Neural cell (in vitro differentiated cells): Measurements from ENCODE around the gene GNG4. TPM values are rescaled to one million over a fixed set of nuclear protein-coding genes. Genes with fewer than 3 reads are reported as not detected.

Source experiments
- H2AFZ ChIP-seq: fragments of 200-600, 300-800 bp; sonication (generic), shearing (Covaris generic); 2 replicates; pipeline ENCODE4 v1.6.0; 2014; ENCODE audit warnings: low read depth, mild to moderate bottlenecking, antibody characterized with exemption, low read length, moderate library complexity
- H3F3A ChIP-seq: fragments of 200-600 bp; shearing (Covaris generic); 2 replicates; pipeline ENCODE4 v1.6.1; 2016; ENCODE audit warnings: mild to moderate bottlenecking, moderate library complexity, mixed read lengths, antibody characterized with exemption, low read length; ENCODE audit not compliant: insufficient read depth, poor library complexity, severe bottlenecking
- H3K27ac ChIP-seq: fragments of 200-600, 300-800 bp; sonication (generic), shearing (Covaris generic); 2 replicates; pipeline ENCODE4 v1.5.1; 2014; ENCODE audit warnings: mild to moderate bottlenecking, low read length, moderate library complexity
- H3K27me3 ChIP-seq: fragments of 300-800, 200-600 bp; sonication (generic), shearing (Covaris generic); 2 replicates; pipeline ENCODE4 v1.6.0; 2014; ENCODE audit warnings: mild to moderate bottlenecking, low read depth, low read length, moderate library complexity; ENCODE audit not compliant: insufficient read depth
- H3K36me3 ChIP-seq: fragments of 300-800, 200-600 bp; sonication (generic), shearing (Covaris generic); 2 replicates; pipeline ENCODE4 v1.5.1; 2014; ENCODE audit warnings: mild to moderate bottlenecking, antibody characterized with exemption, low read length, moderate library complexity; ENCODE audit not compliant: insufficient read depth
- H3K4me2 ChIP-seq: fragments of 300-800, 200-600 bp; sonication (generic), shearing (Covaris generic); 2 replicates; pipeline ENCODE4 v1.6.0; 2014; ENCODE audit warnings: mild to moderate bottlenecking, low read length
- H3K4me3 ChIP-seq: fragments of 300-800, 200-600 bp; sonication (generic), shearing (Covaris generic); 2 replicates; pipeline ENCODE4 v1.5.1; 2014; ENCODE audit warnings: mild to moderate bottlenecking, low read length, moderate library complexity
- H3K79me2 ChIP-seq: fragments of 200-600 bp; shearing (Covaris generic); replicated peaks from 2 replicates; pipeline ENCODE4 v1.6.0; 2014; ENCODE audit warnings: mild to moderate bottlenecking, low read length, moderate library complexity; ENCODE audit not compliant: insufficient read depth
- H3K9ac ChIP-seq: fragments of 300-800, 200-600 bp; sonication (generic), shearing (Covaris generic); 2 replicates; pipeline ENCODE4 v1.6.1; 2016; ENCODE audit warnings: mild to moderate bottlenecking, low read length, mixed read lengths
- H3K9me2 ChIP-seq: fragments of 200-600 bp; shearing (Covaris generic); 2 replicates; pipeline ENCODE4 v1.6.1; 2016; ENCODE audit warnings: mild to moderate bottlenecking, low read length, mixed read lengths; ENCODE audit not compliant: insufficient read depth
- H3K9me3 ChIP-seq: fragments of 200-600, 300-800 bp; sonication (generic), shearing (Covaris generic); 2 replicates; pipeline ENCODE4 v1.6.1; 2016; ENCODE audit warnings: mild to moderate bottlenecking, mixed run types, low read length, moderate library complexity, mixed read lengths
- H4K20me1 ChIP-seq: fragments of 200-600 bp; shearing (Covaris generic); 2 replicates; pipeline ENCODE4 v1.6.1; 2016; ENCODE audit warnings: mild to moderate bottlenecking, mixed run types; ENCODE audit not compliant: insufficient read depth
- EP300 ChIP-seq: fragments of 450-650 bp; conservative IDR thresholded peaks from 2 replicates; pipeline ENCODE4 v1.6.1; 2014; ENCODE audit warnings: antibody characterized with exemption, mild to moderate bottlenecking, moderate library complexity; ENCODE audit not compliant: poor library complexity, severe bottlenecking
- EZH2 ChIP-seq: fragments of 200-600, 300-800 bp; shearing (Covaris generic), sonication (generic); IDR thresholded peaks from 2 replicates; pipeline ENCODE4 v1.6.1; 2014; ENCODE audit warnings: antibody characterized with exemption, low read length, borderline replicate concordance, mild to moderate bottlenecking; ENCODE audit not compliant: insufficient read depth, poor library complexity, severe bottlenecking
- MXI1 ChIP-seq: fragments of 450-650 bp; conservative IDR thresholded peaks from 2 replicates; pipeline ENCODE4 v1.6.1; 2014; ENCODE audit warnings: antibody characterized with exemption, mild to moderate bottlenecking; ENCODE audit not compliant: poor library complexity, severe bottlenecking
- POLR2AphosphoS5 ChIP-seq: IDR thresholded peaks from 2 replicates; pipeline ENCODE4 v1.6.1; 2012
- RAD21 ChIP-seq: fragments of 450-650 bp; conservative IDR thresholded peaks from 2 replicates; pipeline ENCODE4 v1.6.1; 2014; ENCODE audit warnings: antibody characterized with exemption, mild to moderate bottlenecking, moderate library complexity
- SMC3 ChIP-seq: fragments of 450-650 bp; conservative IDR thresholded peaks from 2 replicates; pipeline ENCODE4 v1.6.1; 2014; ENCODE audit warnings: antibody characterized with exemption, mild to moderate bottlenecking, moderate library complexity; ENCODE audit not compliant: poor library complexity
- TAF1 ChIP-seq: IDR thresholded peaks from 2 replicates; pipeline ENCODE4 v1.6.1; 2012; ENCODE audit warnings: low read depth
- polyA plus RNA-seq: library from polyadenylated mRNA; depleted of rRNA; stranded (reverse); fragments of >200 nt; gene quantifications from 2 replicates; pipeline ENCODE4 v1.2.3, GENCODE V29; 2014
- TF ChIP-seq, protein P1 (sequence below): IDR thresholded peaks from 2 replicates; pipeline ENCODE4 v1.6.1; 2012; ENCODE audit warnings: borderline replicate concordance
- TF ChIP-seq, protein P2 (sequence below): fragments of 450-650 bp; IDR thresholded peaks from 2 replicates; pipeline ENCODE4 v1.5.1; 2014; ENCODE audit warnings: antibody characterized with exemption, mild to moderate bottlenecking, moderate library complexity; ENCODE audit not compliant: poor library complexity, severe bottlenecking

The GNG4 gene
- polyA plus RNA-seq, 1 donor from 2014 or later, result 63.2 TPM

DNA sequence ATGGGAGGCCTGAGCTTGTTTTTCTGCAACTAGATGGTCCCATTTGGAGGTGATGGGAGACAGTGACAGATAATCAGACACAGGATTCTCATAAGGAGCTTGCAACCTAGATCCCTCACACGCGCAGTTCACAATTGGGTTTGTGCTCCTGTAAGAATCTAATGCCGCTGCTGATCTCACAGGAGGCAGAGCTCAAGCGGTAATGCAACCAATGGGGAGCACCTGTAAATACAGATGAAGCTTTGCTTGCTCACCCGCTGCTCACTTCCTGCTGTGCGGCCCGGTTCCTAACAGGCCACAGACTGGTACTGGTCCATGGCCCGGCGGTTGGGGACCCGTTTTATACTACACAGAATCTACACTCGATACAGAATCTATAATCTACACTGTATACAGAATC is 92.8 kb downstream of the GNG4 start:
- no peak overlapping the region for H3K4me2 ChIP-seq

DNA sequence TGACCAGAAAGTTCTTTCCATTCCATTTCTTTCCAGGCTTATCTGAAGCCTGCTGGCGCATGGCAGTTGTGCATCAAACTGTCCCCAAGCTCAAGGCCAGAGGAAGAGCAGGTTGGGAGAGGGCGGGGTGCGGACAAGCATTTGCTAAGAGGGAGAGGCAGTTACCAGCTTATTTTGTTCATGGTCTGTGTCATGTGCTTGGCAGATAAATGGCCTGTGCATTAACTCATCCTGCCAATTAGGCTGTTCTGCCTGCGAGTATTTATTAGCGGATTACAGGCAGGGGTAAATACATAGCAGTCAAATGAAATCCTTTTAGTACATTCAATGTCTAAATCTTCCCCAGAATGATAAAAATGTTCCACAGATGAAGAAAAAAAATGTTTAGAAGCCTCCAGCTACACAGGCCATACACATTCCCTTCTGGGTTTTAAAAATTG is 96.5 kb downstream of the GNG4 start:
- no peaks in the 10 kb centered on the region for H3K36me3 ChIP-seq
- no peaks in the 10 kb centered on the region for H4K20me1 ChIP-seq
- no peaks in the 10 kb centered on the region for H3K79me2 ChIP-seq
- no peaks in the 10 kb centered on the region for H3K27me3 ChIP-seq
- H2AFZ ChIP-seq, result no peak overlapping the region
- H3K9me3 ChIP-seq, result no peaks in the 10 kb centered on the region
- no peak overlapping the region for H3K4me2 ChIP-seq
- no peak overlapping the region for H3K9ac ChIP-seq
- H3K27ac ChIP-seq, result no peak overlapping the region
- TF ChIP-seq, protein P1, sequence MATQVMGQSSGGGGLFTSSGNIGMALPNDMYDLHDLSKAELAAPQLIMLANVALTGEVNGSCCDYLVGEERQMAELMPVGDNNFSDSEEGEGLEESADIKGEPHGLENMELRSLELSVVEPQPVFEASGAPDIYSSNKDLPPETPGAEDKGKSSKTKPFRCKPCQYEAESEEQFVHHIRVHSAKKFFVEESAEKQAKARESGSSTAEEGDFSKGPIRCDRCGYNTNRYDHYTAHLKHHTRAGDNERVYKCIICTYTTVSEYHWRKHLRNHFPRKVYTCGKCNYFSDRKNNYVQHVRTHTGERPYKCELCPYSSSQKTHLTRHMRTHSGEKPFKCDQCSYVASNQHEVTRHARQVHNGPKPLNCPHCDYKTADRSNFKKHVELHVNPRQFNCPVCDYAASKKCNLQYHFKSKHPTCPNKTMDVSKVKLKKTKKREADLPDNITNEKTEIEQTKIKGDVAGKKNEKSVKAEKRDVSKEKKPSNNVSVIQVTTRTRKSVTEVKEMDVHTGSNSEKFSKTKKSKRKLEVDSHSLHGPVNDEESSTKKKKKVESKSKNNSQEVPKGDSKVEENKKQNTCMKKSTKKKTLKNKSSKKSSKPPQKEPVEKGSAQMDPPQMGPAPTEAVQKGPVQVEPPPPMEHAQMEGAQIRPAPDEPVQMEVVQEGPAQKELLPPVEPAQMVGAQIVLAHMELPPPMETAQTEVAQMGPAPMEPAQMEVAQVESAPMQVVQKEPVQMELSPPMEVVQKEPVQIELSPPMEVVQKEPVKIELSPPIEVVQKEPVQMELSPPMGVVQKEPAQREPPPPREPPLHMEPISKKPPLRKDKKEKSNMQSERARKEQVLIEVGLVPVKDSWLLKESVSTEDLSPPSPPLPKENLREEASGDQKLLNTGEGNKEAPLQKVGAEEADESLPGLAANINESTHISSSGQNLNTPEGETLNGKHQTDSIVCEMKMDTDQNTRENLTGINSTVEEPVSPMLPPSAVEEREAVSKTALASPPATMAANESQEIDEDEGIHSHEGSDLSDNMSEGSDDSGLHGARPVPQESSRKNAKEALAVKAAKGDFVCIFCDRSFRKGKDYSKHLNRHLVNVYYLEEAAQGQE, result no peak
- TF ChIP-seq TAF1, result no peak
- TF ChIP-seq, protein P2, sequence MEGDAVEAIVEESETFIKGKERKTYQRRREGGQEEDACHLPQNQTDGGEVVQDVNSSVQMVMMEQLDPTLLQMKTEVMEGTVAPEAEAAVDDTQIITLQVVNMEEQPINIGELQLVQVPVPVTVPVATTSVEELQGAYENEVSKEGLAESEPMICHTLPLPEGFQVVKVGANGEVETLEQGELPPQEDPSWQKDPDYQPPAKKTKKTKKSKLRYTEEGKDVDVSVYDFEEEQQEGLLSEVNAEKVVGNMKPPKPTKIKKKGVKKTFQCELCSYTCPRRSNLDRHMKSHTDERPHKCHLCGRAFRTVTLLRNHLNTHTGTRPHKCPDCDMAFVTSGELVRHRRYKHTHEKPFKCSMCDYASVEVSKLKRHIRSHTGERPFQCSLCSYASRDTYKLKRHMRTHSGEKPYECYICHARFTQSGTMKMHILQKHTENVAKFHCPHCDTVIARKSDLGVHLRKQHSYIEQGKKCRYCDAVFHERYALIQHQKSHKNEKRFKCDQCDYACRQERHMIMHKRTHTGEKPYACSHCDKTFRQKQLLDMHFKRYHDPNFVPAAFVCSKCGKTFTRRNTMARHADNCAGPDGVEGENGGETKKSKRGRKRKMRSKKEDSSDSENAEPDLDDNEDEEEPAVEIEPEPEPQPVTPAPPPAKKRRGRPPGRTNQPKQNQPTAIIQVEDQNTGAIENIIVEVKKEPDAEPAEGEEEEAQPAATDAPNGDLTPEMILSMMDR, result no peak
- TF ChIP-seq MXI1, result no peak
- TF ChIP-seq RAD21, result no peak
- no peak for TF ChIP-seq SMC3
- TF ChIP-seq EP300, result no peak
- no peak for TF ChIP-seq POLR2AphosphoS5
- TF ChIP-seq EZH2, result no peak
- H3F3A ChIP-seq, result no peaks in the 10 kb centered on the region
- no peaks in the 10 kb centered on the region for H3K9me2 ChIP-seq
- no peak overlapping the region for H3K4me3 ChIP-seq

More for the DNA sequence above, 92.8 kb downstream of the GNG4 start:
- Histone ChIP-seq H3F3A (no peaks in the 10 kb centered on the region), H3K27ac (no peak overlapping the region), H3K79me2 (no peaks in the 10 kb centered on the region), H2AFZ (no peak overlapping the region), H4K20me1 (no peaks in the 10 kb centered on the region), H3K4me3 (no peak overlapping the region), H3K9me3 (no peaks in the 10 kb centered on the region), H3K36me3 (no peaks in the 10 kb centered on the region), H3K9ac (no peak overlapping the region), H3K9me2 (no peaks in the 10 kb centered on the region), H3K27me3 (no peaks in the 10 kb centered on the region)
- no peak for TF ChIP-seq TAF1
- TF ChIP-seq, protein P2, result no peak
- TF ChIP-seq EP300, result no peak
- TF ChIP-seq, protein P1, result no peak
- TF ChIP-seq SMC3, result no peak
- no peak for TF ChIP-seq RAD21
- no peak for TF ChIP-seq EZH2
- TF ChIP-seq MXI1, result no peak
- no peak for TF ChIP-seq POLR2AphosphoS5
